Karpas-422 (cell line): Measurements from ENCODE around the gene SPATA33. TPM values are rescaled to one million over a fixed set of nuclear protein-coding genes. Genes with fewer than 3 reads are reported as not detected.

Source experiments
- total RNA-seq: library from RNA; depleted of rRNA; stranded (reverse); fragments of >200 nt; shearing (Covaris generic); gene quantifications from 2 replicates; pipeline ENCODE4 v1.2.3, GENCODE V29; 2014; ENCODE audit warnings: low replicate concordance; rRNA removed

Gene SPATA33
- total RNA-seq, 1 experiment from 2014 or later = 5.1 TPM

Other genes starting within 250 kb of the SPATA33 start
- gene ANKRD11, start 167.3 kb upstream of the SPATA33 start, total RNA-seq = 28.5 and 29.9 TPM in 2 replicates
- gene SPG7, start 149.4 kb upstream of the SPATA33 start, total RNA-seq = 44.6 and 74.8 TPM in 2 replicates
- gene RPL13, start 97.2 kb upstream of the SPATA33 start, total RNA-seq = 6,565 and 10,922 TPM in 2 replicates
- gene CPNE7, start 82.1 kb upstream of the SPATA33 start, total RNA-seq = 3.7 and 3.9 TPM in 2 replicates
- gene DPEP1, start 44.2 kb upstream of the SPATA33 start, total RNA-seq = 0.87 and 1.7 TPM in 2 replicates
- 35.3 and 52.4 TPM in 2 replicates for gene CHMP1A, start 128 bp upstream of the SPATA33 start, total RNA-seq
- 25.6 and 61.6 TPM in 2 replicates for gene CDK10, start 28.9 kb downstream of the SPATA33 start, total RNA-seq
- 4.7 and 14.8 TPM in 2 replicates for gene SPATA2L, start 43.9 kb downstream of the SPATA33 start, total RNA-seq
- 4.8 and 5.6 TPM in 2 replicates for gene VPS9D1, start 63.1 kb downstream of the SPATA33 start, total RNA-seq
- 21.8 and 41.5 TPM in 2 replicates for gene ZNF276, start 63.7 kb downstream of the SPATA33 start, total RNA-seq
- 49.3 and 57.3 TPM in 2 replicates for gene FANCA, start 158.8 kb downstream of the SPATA33 start, total RNA-seq
- 1.0 TPM in 2 replicates for gene SPIRE2, start 170.6 kb downstream of the SPATA33 start, total RNA-seq
- gene TCF25, start 215.8 kb downstream of the SPATA33 start, total RNA-seq = 71.8 and 125 TPM in 2 replicates